Retina (tissue), 1 donor: Measurements from ENCODE around the gene OR4E2.
"Not testable (repeated sequence)": the region's sequence is repeated elsewhere in the genome, so short reads cannot be mapped to it uniquely, and the experiment has no call there.

ENCODE experiments used
- DNase-seq: peaks from one replicate; pipeline ENCODE4 v3.0.0-alpha.2; 2016

OR4E2 gene

GRCh38 chr14:21698538-21698937 is 44.9 kb downstream of the OR4E2 start:
- not testable (repeated sequence) for DNase-seq

DNA sequence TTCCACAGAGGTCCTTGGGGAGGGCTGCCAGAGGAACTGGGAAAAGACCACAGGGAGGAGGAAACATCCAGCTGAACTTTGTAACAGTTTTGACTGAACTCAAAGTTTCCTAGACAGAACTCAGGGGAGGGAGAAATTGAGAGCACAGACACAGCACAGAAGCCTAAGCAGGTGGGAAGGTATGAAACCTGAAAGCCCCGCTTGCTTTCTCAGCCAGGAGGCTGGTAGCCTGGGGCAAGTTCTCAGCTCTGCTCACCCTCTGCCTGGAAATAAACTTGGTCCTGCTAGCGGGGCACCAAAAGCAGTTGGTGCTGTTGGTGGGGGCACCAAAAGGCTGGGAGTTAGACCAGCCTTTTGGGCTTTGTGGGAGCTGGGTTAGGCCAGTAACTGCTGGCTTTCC is 45.9 kb downstream of the OR4E2 start:
- DNase-seq, result no peak

- peak; percentile 43 for DNase-seq
These were observed 48.7 kb downstream of the OR4E2 start for GRCh38 chr14:21702316-21702715.

- DNase-seq, result peak; percentile 24
These were observed 50.0 kb downstream of the OR4E2 start for GRCh38 chr14:21703357-21704326.

GRCh38 chr14:21704338-21704737 is 50.7 kb downstream of the OR4E2 start:
- DNase-seq, result no peak

DNA sequence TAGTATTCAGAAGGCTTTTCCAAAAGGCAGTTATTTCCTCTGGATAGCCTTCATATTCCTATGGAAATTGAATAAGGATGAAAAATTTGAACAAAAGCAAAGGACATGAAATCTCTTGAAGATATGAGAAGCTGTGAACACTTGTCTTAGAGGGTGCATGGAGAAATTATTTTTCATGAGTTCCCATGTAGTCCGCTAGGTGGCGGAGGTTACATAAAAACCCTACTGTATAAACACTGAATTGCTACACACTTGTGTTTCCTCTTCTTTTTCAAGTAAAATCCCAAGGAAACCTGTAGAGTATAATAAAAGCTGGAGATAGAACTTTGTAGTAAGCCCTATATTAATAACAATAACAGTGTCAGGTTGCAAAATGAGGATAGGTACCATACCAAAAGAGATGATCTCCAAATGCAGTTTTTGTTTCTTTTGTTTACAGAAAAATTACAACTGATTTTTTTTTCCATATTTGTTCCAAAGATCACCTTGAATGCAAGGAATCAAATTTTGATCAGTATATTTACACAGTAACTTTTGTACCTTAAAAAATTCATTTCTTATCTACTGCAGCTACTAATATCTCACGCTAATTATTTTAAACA is 57.8 kb downstream of the OR4E2 start:
- DNase-seq, result peak; percentile 29

GRCh38 chr14:21712036-21712435 is 58.4 kb downstream of the OR4E2 start:
- DNase-seq, result no peak

DNA sequence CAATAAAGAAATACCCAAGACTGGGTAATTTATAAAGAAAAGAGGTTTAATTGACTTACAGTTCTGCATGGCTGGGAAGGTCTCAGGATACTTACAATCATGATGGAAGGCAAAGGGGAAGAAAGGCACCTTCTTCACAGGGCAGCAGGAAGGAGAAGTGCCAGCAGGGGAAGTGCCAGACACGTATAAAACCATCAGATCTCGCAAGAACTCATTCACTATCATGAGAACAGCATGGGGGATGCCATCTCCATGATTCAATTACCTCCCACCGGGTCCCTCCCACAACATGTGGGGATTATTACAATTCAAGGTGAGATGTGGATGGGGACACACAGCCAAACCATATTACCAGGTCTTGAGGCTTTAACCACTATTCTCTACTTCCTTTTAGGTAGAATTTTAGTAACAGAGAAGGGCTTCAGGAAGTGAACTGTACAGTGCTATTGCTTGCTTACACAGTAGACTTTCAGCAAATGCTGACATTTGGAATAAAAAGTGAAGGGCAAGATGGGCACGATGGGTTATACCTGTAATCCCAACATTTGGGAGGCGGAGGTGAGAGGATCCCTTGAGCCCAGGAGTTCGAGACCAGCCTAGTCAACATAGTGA is 60.8 kb downstream of the OR4E2 start:
- DNase-seq, result no peak
